HEK293T (cell line): ENCODE measurements around the gene GFER.

ENCODE experiments used
- BHLHE40 ChIP-seq: fragments of 450-650 bp; IDR thresholded peaks from 2 replicates; pipeline ENCODE4 v1.6.1; 2016; ENCODE audit warnings: mild to moderate bottlenecking, moderate library complexity, borderline replicate concordance
- FOXM1 ChIP-seq: fragments of 450-650 bp; IDR thresholded peaks from 2 replicates; pipeline ENCODE4 v1.6.1; 2017; ENCODE audit warnings: mild to moderate bottlenecking, borderline replicate concordance
- NFRKB ChIP-seq: fragments of 450-650 bp; IDR thresholded peaks from 2 replicates; pipeline ENCODE4 v1.6.1; 2016; ENCODE audit warnings: mild to moderate bottlenecking, moderate library complexity
- SP1 ChIP-seq: fragments of 450-650 bp; IDR thresholded peaks from 2 replicates; pipeline ENCODE4 v1.6.1; 2017

DNA sequence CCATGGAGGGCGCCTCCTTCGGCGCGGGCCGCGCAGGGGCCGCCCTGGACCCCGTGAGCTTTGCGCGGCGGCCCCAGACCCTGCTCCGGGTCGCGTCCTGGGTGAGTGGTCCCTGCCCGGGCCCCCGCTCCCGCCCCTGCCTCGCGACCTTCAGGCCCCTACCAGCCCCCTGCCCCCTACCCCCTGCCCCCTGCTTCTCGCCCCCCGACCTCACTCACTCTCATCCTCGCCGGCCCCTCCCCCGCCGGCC, 6.0 kb downstream of the GFER start:
- TF ChIP-seq FOXM1: no peak
- TF ChIP-seq SP1: no peak
- no peak for TF ChIP-seq NFRKB
- TF ChIP-seq BHLHE40: no peak
